IPS-18c (cell line): ENCODE measurements around the gene ATG9A.
A peak's percentile ranks its signal among the peaks of the same experiment; 100 is the strongest.
"Not testable (repeated sequence)": the region's sequence is repeated elsewhere in the genome, so short reads cannot be mapped to it uniquely, and the experiment has no call there.

ENCODE experiments used
- H3K4me3 ChIP-seq: 2 replicates; pipeline ENCODE4 v1.7.0; 2013; ENCODE audit warnings: low read depth, mild to moderate bottlenecking, low read length, moderate library complexity; ENCODE audit not compliant: insufficient read depth
- H3K9me3 ChIP-seq: one replicate; pipeline ENCODE4 v1.6.1; 2013; ENCODE audit warnings: mild to moderate bottlenecking, low read length, moderate library complexity; ENCODE audit not compliant: control insufficient read depth, insufficient read depth

ATG9A gene, protein sequence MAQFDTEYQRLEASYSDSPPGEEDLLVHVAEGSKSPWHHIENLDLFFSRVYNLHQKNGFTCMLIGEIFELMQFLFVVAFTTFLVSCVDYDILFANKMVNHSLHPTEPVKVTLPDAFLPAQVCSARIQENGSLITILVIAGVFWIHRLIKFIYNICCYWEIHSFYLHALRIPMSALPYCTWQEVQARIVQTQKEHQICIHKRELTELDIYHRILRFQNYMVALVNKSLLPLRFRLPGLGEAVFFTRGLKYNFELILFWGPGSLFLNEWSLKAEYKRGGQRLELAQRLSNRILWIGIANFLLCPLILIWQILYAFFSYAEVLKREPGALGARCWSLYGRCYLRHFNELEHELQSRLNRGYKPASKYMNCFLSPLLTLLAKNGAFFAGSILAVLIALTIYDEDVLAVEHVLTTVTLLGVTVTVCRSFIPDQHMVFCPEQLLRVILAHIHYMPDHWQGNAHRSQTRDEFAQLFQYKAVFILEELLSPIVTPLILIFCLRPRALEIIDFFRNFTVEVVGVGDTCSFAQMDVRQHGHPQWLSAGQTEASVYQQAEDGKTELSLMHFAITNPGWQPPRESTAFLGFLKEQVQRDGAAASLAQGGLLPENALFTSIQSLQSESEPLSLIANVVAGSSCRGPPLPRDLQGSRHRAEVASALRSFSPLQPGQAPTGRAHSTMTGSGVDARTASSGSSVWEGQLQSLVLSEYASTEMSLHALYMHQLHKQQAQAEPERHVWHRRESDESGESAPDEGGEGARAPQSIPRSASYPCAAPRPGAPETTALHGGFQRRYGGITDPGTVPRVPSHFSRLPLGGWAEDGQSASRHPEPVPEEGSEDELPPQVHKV

DNA sequence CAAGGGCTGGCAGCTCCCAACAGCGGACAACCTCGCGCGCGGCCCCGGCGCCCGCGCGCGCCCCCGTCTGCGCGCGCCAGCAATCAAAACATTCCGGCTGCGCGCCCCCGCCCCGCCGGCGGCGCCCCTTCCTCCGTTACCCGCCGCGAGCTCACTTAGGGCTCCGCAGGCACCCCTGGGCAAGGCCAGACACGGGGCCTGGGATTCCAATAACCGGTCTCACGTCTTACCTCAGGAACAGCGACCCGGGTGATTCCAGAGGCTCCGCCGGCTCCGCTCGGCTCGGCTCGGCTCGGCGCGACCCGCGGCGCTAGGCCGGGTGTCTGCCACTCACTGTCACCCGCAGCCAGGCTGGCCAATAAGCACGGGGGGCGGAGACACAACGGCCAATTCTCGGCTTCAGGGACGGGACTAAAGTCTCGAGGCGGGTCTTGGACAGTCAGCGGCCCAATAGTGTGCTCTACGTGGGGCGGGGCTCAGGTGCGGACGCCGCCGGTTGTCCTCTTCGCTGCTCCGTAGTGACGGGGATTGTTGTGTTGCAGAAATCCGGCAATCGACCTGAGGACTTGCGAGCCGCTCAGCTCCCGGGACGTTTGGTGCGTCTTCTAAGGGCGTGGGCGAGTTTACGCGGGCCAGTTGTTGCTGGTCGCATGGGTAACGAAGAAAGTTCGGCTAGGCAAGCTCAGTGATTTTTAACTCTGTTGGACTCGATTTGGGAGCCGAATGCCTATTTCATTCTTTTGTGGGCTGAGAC is at the start of gene ATG9A, which contains the start of gene ANKZF1:
Gene ATG9A (minus strand): TSS at position 332 of the 754 bp plus-strand sequence. CDS start 1,612 bp downstream, outside the sequence.
Gene ANKZF1 (plus strand): TSS at position 502 of the 754 bp plus-strand sequence. CDS start 452 bp downstream, outside the sequence.
- peak within 1 kb of the TSS; percentile 88 for H3K4me3 ChIP-seq
- no peaks in the 10 kb centered on the region for H3K9me3 ChIP-seq

DNA sequence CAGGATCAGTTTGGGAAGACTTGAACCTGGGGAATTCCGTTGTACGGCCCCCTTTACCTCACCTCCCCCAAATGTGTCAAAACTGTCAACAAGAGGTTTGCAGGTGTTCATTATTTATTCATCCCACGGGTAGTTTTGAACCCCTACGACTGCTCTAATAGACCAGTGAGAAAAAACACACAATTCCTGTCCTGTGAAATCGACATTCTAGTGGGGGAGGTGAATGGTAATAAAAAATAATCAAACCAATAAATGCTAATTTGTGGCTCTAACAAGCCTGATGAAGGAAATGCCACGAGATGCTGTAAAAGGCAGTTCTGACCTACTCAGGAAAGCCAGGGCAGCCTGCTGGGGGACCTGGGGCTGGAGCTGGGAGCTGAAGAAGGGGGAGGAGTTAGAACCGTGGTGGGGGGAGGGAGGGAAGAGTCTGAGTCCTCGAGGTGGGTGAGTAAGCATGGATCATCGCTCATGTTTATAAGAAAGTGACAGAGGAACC is 49.3 kb upstream of the ATG9A start:
- Histone ChIP-seq H3K4me3 (peak overlapping the region; percentile 52; the same call in 1 of the 2 replicates), H3K9me3 (no peaks in the 10 kb centered on the region)

DNA sequence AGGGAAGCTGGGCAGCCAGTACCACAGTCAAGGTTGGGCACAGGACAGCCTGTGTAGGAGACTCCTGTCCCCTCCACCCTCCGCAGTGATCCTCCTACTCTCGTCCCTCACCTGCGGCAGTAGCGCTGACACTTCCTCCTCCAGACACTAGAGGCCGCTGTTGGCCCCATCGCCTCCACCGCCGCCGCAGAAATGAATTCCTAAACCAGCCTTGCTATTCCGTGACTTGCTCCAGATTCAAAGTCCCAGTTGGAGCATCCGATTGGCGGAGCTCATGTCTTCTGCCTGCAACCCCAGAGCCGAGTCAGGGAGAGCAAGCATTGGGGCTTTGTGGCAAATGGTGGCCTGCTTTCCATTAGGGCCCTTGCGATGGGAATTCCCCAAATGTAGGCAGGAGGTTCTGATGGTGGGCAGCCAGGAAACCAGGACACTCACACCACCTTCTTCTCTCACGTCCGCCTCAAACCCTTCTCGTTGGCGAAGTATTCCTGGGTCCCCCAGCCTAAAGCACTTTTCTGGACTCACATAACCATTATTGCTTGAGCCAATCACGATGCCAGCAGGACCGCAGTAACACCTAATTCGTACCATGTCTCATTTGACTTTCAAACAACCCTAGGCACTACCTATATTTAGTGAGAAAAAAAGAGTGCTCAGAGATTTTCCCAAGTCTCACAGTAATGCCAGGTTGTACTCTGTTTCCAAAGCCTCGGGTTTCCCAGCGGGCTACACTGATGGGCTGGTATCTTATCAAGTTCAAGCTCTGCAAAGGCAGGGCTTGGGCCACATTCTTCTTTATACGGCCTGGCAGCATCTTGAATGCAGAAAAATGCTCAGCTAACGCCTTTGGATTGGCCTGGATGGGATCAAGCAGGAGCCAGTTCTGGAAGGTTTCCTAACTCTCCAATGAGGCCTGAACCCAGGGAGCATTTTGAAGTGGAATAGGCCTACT is 48.5 kb upstream of the ATG9A start:
- Histone ChIP-seq H3K4me3 (peak overlapping the region; percentile 52; the same call in 1 of the 2 replicates), H3K9me3 (no peaks in the 10 kb centered on the region)

DNA sequence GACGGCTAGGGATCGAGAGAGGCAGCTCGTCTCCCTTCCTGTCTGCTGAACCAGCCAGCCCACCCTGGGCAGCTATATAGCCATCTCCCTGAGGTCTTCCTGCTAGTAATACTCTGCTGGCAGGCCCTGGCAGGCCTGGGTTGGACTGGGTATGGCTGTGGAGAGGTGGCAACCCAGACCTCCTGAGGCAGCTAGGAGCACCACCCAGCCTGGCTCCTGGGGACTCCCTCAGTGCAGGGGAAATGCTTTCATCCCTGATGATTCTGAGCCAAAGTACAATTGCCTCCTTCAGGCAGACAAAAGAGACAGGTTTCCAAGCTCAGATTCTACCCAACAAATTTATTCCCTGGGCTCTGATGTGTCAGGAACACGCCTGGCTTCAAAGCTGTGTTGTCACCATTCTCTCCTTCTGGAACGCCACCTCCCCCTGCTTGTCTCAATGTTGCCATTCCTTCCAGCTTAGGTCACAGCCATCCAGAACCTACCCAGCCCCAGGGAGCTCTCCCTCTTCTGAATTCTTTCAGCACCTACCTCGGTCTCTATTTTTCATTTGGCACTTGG is 45.0 kb upstream of the ATG9A start:
- no peaks in the 10 kb centered on the region for H3K9me3 ChIP-seq
- H3K4me3 ChIP-seq: no peak overlapping the region

DNA sequence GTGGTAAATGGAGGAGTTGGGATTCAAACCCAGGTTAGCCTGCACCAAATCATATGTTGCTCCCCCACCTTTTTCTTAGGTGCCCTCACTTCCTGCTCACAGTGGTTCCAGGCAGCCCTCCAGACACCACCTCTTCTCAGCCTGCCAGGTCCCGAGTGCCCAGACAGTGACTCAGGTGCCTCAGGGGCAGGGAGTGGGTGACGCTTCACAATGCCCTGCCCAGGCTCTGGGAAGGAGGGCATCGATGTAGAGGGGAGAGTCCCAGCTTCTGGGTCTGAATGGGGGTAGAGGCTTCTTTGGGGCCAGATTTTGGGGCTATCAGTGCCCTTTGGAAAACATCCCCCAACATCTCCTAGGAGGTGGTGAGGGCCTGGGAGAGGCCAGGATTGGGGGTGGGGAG is 44.5 kb upstream of the ATG9A start:
- H3K4me3 ChIP-seq: no peak overlapping the region
- H3K9me3 ChIP-seq: no peaks in the 10 kb centered on the region

DNA sequence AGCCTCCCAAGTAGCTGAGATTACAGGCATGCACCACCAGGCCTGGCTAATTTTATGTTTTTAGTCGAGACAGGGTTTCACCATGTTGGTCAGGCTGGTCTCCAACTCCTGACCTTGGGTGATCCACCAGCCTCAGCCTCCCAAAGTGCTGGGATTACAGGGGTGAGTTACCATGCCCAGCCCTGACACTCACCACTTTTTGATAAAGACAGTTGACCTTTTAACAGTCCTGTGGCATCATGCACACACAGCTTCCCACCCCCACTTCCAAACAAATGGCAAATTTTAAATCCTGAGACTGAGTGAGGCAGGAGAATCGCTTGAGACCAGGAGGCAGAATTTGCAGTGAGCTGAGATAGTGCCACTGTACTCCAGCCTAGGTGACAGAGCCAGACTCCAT is 43.6 kb upstream of the ATG9A start:
- Histone ChIP-seq H3K4me3 (no peak overlapping the region), H3K9me3 (no peaks in the 10 kb centered on the region)

DNA sequence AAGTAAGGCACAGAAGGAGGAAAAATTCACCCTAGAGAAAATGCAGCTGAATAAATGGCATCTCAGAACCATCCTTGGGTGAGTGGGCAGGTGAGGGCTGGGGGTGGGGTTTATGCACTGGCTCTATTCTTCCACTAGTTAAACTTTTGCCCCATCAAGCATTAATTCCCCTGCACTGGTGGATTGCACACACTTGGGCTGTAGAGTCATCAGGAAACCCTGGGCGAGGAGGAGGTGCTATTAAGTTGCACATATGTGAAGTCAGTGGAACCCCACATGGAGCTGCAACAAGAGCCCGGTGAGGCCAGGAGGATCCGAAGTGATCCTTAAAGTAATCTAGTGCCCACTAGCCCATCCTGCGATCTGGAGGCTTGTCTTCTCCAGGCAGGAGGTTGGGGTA is 42.9 kb upstream of the ATG9A start:
- H3K9me3 ChIP-seq: no peaks in the 10 kb centered on the region
- H3K4me3 ChIP-seq: no peak overlapping the region

DNA sequence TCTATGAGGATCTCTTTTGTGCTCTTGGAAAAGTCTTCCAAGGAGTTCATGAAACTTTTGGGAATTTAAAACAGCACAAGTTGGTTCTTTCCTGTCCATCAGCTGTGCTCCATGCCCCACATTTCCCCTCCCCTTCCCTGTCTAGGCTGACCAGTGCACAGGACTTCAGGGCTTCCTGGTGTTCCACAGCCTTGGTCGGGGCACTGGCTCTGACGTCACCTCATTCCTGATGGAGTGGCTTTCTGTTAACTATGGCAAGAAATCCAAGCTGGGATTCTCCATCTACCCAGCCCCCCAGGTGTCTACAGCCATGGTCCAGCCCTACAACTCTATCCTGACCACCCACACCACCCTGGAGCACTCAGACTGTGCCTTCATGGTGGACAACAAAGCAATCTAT is 41.6 kb upstream of the ATG9A start:
- H3K9me3 ChIP-seq: no peaks in the 10 kb centered on the region
- no peak overlapping the region for H3K4me3 ChIP-seq

DNA sequence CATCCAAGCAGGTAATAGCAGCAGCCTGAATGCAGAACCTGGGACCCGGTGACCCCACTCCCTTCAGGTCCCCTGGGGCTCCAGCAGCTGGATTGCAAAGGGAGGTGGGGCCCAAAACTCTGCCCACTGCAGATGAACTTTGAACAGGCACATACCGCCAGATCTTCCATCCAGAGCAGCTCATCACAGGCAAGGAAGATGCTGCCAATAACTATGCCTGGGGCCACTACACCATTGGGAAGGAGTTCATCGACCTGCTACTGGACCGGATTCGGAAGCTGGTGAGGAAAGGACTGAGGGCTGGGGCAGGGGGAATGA is 40.6 kb upstream of the ATG9A start:
- no peaks in the 10 kb centered on the region for H3K9me3 ChIP-seq
- H3K4me3 ChIP-seq: no peak overlapping the region

DNA sequence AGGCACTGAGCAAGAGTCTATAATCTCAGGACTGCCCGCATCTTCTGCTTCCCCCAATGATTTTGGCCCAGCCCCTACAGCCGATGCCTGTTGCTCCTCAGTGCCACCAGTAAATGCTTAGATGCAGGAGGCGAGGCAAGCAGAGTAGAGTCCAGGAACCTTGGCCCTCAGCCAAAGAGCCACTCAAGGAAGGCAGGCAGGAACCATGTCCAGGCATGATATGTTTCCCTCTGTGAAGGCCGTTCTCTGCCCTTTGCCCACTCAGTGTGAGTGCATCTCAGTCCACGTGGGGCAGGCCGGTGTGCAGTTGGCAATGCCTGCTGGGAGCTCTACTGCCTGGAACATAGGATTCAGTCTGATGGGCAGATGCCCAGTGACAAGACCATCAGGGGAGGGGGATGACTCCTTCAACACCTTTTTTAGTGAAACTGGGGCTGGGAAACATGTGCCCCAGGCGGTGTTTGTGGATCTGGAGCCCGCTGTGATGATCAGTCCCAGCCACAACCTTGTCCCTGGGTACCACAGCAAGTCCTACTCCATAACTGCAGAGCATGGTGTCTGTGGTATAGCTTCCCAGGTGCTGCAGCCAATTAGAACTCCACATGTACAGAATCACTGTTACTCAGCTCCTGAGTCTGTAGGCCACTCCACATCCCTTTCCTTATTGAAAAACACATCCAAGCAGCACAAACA is 40.1 kb upstream of the ATG9A start:
- H3K9me3 ChIP-seq: no peaks in the 10 kb centered on the region
- no peak overlapping the region for H3K4me3 ChIP-seq

DNA sequence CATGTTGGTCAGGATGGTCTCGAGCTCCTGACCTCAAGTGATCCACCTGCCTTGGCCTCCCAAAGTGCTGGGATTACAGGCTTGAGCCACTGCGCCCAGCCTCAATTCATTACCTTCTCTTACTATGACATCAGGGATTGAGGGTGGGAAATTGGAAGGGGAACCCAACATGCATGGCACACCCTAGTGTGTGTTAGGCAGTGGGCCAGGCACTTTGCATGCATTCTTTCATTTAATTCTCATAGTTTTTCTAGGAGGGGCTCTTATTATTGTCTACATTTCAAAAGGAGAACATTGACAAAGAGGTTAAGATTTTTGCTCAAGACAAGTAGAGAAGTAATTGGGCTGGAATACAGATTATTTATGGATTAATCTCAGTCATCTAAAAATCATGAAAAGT is 38.9 kb upstream of the ATG9A start:
- H3K4me3 ChIP-seq: no peak overlapping the region
- H3K9me3 ChIP-seq: no peaks in the 10 kb centered on the region

DNA sequence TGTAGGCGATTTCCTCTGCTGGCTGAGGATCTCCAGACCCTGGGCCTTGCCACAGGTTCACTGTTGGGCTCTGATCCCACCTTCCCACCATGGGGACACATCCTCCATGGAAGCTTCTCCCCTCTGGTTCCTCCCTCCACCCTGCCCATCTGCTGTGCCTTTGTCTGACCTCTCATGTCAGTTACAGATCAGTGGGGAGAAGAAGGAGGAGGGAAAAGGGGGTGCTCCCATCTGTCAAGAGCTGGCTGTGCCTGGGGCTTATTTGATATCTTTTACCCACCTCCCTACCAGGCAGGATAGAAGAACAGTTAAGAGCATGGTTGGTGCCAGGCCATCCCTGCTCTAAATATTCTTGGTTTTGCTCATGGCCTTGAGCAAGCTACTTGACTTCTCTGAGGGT is 37.5 kb upstream of the ATG9A start:
- Histone ChIP-seq H3K9me3 (no peaks in the 10 kb centered on the region), H3K4me3 (no peak overlapping the region)

DNA sequence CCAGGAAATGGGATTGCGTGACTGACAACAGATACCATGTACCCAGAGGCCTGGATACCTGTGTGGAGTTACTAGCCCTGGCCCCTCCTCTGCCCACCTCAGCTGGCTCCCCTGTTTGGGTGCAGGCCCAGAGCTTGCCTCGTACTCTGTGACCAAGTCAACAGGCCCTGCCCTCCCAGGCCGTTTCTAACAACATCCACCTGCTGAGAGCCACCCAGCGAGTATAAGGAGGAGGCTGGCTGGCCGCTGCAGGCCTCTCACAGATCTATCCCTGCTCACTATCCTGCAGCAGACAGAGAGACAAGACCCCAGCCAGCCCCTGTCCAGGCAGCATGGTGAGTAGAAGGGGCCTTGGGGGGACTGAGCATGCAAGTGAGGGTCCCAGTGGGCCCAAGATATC is 36.8 kb upstream of the ATG9A start:
- no peaks in the 10 kb centered on the region for H3K9me3 ChIP-seq
- H3K4me3 ChIP-seq: no peak overlapping the region

DNA sequence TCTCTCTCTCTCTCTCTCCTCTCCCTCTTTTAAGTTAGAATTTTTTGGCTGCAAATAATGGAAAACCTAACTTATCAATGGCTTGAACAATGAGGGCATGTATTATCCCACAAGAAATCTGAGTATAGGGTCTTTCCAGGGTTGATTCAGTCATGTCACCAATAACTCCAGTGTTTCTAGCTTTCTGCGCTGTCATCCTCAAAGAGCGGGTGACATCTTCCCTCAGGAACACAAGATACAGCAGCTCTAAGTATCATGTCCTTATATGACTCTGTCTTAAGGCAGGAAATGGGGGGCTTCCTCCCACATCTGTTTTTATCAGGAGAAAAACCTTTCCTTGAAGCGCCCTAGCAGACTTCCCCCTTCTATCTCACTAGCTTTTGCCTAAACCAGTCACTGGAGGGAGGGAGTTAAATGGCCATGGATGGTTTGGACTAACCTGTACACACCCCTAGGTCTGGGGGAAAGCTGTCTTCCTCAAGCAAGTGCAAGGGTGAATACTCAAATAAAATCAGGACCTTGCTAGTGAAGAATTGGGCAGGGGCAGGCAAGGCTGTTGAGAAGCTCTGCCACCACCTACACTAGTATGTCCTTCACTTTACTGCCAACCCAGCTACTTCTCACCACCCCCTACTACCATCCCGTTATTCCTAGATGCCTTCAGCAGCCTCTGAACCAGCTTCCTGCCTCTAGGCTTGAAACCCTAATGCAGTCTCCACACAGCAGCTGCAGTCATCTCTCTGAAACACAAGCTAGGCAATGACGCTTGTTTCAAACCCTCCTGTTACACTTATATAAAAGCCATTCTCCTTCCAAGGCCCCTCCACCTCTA is 31.8 kb upstream of the ATG9A start:
- Histone ChIP-seq H3K4me3 (no peak overlapping the region), H3K9me3 (no peaks in the 10 kb centered on the region)

DNA sequence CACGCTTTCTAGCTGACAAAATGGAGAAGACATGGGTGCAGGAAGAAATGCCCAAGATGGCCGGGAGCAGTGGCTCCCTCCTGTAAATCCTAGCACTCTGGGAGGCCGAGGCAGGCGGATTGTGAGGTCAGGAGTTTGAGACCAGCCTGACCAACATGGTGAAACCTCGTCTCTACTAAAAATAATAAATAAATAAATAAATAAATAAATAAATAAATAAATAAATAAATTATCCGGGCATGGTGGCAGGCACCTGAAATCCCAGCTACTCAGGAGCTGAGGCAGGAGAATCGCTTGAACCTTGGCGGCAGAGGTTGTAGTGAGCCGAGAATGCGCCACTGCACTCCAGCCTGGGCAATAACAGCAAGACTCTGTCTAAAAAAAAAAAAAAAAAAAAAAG is 29.5 kb upstream of the ATG9A start:
- H3K9me3 ChIP-seq, H3K4me3 ChIP-seq: not testable (repeated sequence)
